ES-I3 (cell line): ENCODE measurements around the gene CLTCL1.
"Not testable (repeated sequence)": the region's sequence is repeated elsewhere in the genome, so short reads cannot be mapped to it uniquely, and the experiment has no call there.

Experiments used
- H3K36me3 ChIP-seq: 2 replicates; pipeline ENCODE4 v1.6.1; 2013; ENCODE audit warnings: mild to moderate bottlenecking, low read length, control low read depth, moderate library complexity; ENCODE audit not compliant: insufficient read depth
- H3K4me1 ChIP-seq: 2 replicates; pipeline ENCODE4 v1.6.1; 2013; ENCODE audit warnings: mild to moderate bottlenecking, control low read depth, low read length; ENCODE audit not compliant: insufficient read depth
- H3K9ac ChIP-seq: 2 replicates; pipeline ENCODE4 v1.6.1; 2013; ENCODE audit warnings: low read depth, mild to moderate bottlenecking, low read length, moderate library complexity
- H3K9me3 ChIP-seq: 2 replicates; pipeline ENCODE4 v1.6.1; 2013; ENCODE audit warnings: mild to moderate bottlenecking, low read length, moderate library complexity; ENCODE audit not compliant: control insufficient read depth, insufficient read depth

Gene CLTCL1

DNA sequence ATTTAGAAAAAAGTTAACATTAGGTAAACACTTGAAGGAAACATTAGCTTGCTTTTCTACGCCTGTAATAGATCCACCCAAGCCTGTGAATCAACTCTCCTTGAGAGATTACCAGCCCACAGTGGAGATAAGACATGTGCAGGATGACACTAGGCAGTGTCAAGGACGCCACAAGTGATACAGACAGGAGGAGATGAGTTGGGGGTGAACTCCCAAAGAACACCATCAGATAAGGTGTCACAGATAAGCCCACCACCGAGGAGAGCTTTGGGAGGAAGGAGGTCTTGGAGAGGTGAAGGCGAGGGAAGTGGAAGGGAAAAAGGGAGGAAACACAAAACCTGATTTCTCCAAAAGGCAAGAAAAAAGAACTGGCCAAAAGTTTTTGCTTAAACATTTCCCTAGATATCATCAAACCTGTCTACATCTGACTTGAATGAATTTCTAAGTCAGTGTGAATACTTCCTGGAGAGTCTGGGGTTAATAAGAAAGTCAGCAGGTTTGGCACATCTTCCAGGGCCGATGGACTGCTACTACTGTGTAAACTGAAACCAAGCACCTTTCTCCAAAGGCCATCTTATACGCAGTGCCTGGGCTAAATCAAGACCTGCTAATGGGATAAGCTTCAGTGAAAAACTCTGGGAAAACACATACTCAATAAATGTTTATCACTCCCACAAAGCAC is 15.5 kb downstream of the CLTCL1 start:
- Histone ChIP-seq H3K9me3 (no peaks in the 10 kb centered on the region), H3K4me1 (no peaks in the 10 kb centered on the region), H3K9ac (no peak overlapping the region), H3K36me3 (no peaks in the 10 kb centered on the region; the same call in 1 of the 2 replicates)

DNA sequence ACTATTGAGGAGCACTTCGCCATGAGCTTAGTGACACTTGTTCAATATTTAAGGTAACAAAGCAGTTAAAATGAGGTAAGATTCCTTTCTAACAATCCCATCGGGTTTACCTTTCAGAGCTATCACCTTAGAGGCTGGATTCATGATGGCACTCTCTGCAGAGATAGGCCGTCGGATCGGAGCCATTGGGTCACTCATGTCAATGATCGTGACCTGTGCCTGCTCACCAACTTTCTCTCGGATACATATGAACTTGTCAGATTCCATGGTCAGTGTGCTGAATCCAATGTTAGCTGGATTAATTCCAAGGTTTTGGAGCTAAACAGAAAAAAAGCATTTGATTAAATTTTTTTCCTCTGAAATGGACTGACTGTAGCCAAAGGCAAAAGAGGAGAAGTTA is 16.0 kb downstream of the CLTCL1 start:
- Histone ChIP-seq H3K4me1 (no peaks in the 10 kb centered on the region), H3K9ac (no peak overlapping the region)

DNA sequence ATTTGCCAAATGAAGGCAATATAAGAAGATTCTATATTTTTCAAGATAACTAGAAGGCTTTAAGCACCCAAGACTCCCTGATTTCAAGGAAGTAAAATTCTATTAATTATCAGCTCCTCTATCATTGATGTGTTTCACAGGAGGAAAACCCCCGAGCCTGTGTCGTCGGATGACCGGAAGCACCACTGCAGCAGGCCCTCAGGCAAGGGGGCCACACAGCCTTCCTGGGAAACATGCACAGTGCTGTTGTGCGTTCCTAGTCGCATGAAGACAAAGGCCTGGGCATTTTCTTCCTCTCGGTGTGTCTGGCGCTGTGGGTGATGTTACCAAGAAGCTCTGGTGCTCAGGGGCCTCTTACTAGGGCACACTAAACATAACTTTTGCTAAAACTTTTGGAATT is 16.4 kb downstream of the CLTCL1 start:
- H3K4me1 ChIP-seq: no peaks in the 10 kb centered on the region
- H3K36me3 ChIP-seq: no peaks in the 10 kb centered on the region; the same call in 1 of the 2 replicates
- no peak overlapping the region for H3K9ac ChIP-seq
- H3K9me3 ChIP-seq: no peaks in the 10 kb centered on the region

More for the DNA sequence above, 16.0 kb downstream of the CLTCL1 start:
- Histone ChIP-seq H3K9me3 (no peaks in the 10 kb centered on the region), H3K36me3 (no peaks in the 10 kb centered on the region; the same call in 1 of the 2 replicates)

DNA sequence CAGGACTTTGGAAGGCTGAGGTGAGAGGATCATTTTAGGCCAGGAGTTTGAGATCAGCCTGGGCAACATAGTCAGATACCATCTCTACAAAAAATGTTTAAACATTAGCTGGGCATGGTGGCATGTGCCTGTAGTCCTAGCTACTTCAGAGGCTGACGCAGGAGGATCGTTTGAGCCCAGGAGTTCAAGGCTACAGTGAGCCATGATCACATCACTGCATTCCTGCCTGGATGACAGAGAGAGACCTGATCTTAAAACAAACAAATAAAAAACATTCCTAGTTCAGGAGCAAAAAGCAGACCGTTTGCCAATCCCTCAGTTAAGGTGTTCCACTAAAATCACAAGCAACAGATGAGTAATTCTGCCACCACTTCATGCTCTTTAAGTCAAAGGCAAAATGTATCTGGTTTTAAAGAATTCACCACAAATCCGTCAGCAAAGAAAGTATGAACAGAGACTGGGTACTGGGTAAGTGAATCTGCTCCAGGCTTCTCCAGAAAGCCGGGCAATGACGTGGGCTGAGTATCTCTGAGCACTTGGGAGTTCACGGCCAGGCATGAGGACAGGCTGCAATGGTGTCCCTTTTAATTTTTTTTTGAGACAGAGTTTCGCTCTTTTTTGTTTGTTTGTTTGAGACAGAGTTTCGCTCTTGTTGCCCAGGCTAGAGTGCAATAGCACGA is 19.5 kb downstream of the CLTCL1 start:
- Histone ChIP-seq H3K9me3 (no peaks in the 10 kb centered on the region), H3K36me3 (no peaks in the 10 kb centered on the region), H3K4me1 (no peaks in the 10 kb centered on the region), H3K9ac (no peak overlapping the region)

DNA sequence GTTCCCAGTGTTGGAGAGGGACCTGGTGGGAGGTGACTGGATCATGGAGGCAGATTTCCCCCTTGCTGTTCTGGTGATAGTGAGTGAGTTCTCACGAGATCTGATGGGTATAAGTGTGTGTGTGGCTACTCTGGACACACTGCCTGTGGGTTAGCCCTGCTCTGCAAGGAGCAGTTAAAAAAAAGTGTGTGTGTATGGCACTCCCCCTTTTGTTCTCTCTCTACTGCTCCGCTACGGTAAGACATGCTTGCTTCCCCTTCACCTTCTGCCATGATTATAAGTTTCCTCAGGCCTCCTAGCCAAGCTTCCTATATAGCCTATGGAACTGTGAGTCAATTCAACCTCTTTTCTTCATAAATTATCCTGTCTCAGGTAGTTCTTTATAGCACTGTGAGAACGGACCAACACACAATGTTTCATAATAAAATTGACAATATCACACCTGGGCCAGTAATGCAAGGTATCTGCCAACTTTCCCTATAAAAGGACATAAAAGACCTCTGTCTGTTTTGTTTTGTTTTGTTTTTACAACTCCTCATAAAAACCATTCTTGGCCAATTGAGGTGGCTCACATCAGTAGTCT is 20.2 kb downstream of the CLTCL1 start:
- Histone ChIP-seq H3K9me3 (peaks cover under 1% of the 10 kb centered on the region; the same call in 1 of the 2 replicates), H3K36me3 (no peaks in the 10 kb centered on the region), H3K4me1 (no peaks in the 10 kb centered on the region), H3K9ac (no peak overlapping the region)

DNA sequence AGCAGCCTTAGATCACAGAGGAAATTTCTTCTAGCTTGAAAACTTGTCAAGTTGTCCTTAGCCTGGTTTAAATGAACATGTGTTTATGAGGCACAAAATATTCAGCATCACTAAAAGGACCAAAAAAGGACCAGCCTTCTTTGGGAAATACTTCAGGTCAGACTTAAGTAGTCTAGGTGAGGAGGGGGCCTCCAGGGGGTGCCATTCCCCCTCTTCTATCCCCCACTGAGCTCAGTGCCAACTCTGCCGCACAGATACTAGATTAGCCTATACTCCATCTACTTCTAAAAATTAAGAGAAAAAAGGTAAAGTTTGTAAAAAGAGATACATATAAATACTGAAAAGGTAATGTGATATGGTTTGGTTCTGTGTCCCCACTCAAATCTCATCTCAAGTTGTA is 20.6 kb downstream of the CLTCL1 start:
- Histone ChIP-seq H3K4me1 (no peaks in the 10 kb centered on the region), H3K9me3 (peaks cover 4% of the 10 kb centered on the region; the same call in 1 of the 2 replicates), H3K36me3 (no peaks in the 10 kb centered on the region), H3K9ac (no peak overlapping the region)

DNA sequence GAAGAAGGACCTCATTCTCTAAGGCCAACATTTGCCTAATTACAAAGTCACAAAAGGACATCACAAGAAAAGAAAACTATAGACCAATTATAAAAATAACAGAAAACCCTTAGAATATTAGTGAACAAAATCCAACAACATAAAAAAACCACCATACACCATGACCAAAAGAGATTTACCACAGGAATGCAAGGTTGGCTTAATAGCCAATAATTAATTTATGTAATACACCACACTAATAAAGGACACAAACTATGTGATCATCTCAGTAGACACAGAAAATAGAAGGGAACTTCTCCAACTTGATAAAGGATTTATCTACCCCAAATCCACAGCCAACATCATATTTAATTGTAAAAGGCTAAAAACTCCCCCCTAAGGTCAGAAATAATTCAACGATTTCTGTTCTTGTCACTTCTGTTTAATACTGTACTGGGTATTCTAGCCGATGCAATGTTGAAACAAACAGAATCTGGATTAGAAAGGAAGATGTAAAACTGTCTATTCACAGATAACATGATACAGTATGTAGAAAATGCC is 24.9 kb downstream of the CLTCL1 start:
- H3K9ac ChIP-seq: no peak overlapping the region
- peaks cover 4% of the 10 kb centered on the region; the same call in 1 of the 2 replicates for H3K9me3 ChIP-seq
- no peaks in the 10 kb centered on the region for H3K4me1 ChIP-seq
- H3K36me3 ChIP-seq: no peaks in the 10 kb centered on the region

DNA sequence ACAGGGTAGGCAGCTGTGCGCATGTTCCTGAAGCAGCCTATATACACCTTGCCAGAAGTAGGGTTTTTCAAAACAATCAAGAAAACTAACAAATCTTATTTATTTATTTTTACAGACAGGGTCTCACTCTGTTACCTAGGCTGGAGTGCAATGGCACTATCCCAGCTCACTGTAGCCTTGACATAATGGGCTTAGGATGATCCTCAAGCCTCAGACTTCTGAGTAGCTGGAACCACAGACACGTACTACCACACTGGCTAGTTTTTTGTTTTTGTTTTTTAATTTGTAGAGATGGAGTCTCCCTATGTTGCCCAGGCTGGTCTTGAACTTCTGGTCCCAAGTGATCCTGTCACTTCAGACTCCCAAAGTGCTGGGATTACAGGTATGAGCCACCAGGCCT is 25.7 kb downstream of the CLTCL1 start:
- no peaks in the 10 kb centered on the region for H3K36me3 ChIP-seq
- H3K9me3 ChIP-seq: peaks cover 4% of the 10 kb centered on the region; the same call in 1 of the 2 replicates
- no peaks in the 10 kb centered on the region for H3K4me1 ChIP-seq
- H3K9ac ChIP-seq: no peak overlapping the region

DNA sequence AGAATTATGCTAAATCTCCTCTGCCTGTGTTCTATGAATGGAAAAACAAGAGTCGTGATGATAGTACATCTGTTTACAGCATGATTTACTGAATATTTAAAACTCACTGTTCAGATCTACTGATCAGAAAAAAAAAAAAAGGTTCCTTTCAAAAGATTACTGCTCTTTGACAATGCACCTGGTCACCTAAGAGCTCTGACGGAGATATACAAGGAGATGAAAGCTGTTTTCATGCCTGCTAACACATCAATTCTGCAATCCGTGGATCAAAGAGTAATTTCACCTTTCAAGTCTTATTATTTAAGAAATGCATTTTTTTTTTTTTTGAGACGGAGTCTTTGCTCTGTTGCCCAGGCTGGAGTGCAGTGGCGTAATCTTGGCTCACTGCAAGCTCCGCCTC is 30.7 kb downstream of the CLTCL1 start:
- H3K36me3 ChIP-seq: no peaks in the 10 kb centered on the region
- H3K9ac ChIP-seq: no peak overlapping the region
- no peaks in the 10 kb centered on the region for H3K4me1 ChIP-seq
- H3K9me3 ChIP-seq: no peaks in the 10 kb centered on the region

DNA sequence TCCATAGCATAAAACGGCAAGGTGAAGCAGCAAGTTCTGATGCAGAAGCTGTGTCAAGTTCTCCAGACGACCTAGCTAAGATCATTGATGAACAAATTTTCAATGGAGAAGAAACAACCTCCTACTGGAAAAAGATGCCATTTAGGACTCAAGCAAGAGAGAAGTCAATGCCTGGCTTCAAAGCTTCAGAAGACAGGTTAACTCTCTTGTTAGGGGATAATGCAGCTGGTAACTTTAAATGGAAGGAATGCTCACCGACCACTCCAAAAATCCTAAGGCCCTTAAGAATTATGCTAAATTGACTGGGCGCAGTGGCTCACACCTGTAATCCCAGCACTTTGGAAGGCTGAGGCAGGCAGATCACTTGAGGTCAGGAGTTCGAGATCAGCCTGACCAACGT is 31.3 kb downstream of the CLTCL1 start:
- no peaks in the 10 kb centered on the region for H3K9me3 ChIP-seq
- H3K9ac ChIP-seq: no peak overlapping the region
- H3K4me1 ChIP-seq: no peaks in the 10 kb centered on the region
- H3K36me3 ChIP-seq: no peaks in the 10 kb centered on the region

DNA sequence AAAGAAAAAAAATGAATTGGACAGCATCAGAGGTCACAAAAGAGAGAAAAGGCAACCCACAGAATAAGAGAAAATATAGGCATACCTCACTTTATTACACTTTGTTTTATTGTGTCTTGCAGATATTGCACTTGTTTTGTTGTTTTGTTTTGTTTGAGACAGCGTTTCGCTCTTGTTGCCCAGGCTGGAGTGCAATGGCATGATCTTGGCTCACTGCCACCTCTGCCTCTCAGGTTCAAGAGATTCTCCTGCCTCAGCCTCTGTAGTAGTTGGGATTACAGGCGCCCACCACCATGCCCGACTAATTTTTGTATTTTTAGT is 32.6 kb downstream of the CLTCL1 start:
- H3K9me3 ChIP-seq, H3K4me1 ChIP-seq, H3K9ac ChIP-seq, H3K36me3 ChIP-seq: not testable (repeated sequence)

DNA sequence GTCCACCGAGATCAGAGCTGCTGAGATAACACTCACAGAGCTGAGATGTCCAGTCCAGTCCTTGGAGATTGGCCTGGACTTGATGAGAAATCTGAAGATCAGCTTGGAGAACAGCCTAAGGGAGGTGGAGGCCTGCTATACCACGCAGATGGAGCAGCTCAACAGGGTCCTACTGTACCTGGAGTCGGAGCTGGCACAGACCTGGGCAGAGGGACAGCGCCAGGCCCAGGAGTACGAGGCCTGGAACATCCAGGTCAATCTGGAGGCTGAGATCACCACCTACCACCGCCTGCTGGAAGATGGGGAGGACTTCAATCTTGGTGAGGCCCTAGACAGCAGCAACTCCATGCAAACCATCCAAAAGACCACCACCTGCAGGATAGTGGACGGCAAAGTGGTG is 33.1 kb downstream of the CLTCL1 start:
- Histone ChIP-seq H3K4me1 (no peaks in the 10 kb centered on the region), H3K9ac (no peak overlapping the region), H3K36me3 (no peaks in the 10 kb centered on the region), H3K9me3 (no peaks in the 10 kb centered on the region)

DNA sequence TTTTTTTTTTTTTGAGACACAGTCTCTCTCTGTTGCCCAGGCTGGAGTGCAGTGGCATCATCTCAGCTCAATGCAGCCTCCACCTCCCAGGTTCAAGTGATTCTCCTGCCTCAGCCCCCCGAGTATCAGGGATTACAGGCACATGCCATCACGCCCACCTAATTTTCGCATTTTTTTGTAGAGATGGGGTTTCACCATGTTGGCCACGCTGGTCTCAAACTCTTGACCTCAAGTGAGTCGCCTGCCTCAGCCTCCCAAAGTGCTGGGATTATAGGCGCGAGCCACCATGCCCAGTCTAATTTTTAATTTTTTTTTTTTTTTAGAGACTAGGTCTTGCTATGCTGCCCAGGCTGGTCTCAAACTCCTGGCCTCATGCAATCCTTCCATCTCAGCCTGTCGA is 35.2 kb downstream of the CLTCL1 start:
- H3K9ac ChIP-seq, H3K9me3 ChIP-seq, H3K36me3 ChIP-seq, H3K4me1 ChIP-seq: not testable (repeated sequence)

DNA sequence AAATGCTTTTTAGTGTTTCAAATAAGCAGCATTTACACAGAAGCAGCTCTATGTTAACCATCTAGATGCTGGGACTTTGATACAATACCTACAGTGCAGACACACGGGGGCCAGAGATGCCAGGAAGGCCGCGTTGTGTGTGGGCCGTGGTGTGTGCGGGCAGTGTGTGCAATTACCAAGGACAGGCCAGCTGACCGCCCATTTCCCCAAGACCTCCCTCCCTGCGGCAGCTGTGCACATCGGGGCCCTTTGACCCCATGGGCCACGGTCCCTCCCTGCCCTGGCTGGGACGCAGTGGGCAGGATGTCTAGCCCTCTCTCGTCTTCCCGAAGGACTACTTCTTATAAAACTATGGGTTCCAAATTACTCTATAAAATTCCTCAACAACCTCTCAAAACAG is 38.4 kb downstream of the CLTCL1 start:
- Histone ChIP-seq H3K9me3 (no peaks in the 10 kb centered on the region), H3K9ac (no peak overlapping the region), H3K36me3 (no peaks in the 10 kb centered on the region), H3K4me1 (no peaks in the 10 kb centered on the region)
